IMR-90 (cell line): ENCODE results near the gene S100A1. TPM values are rescaled to one million over a fixed set of nuclear protein-coding genes. Genes with fewer than 3 reads are reported as not detected.
A peak's percentile ranks its signal among the peaks of the same experiment; 100 is the strongest.

Source experiments
- ATAC-seq: fragments of 200-7000 bp; cut with Tn5 transposase; 2 replicates; pipeline ENCODE4 v1.9.1; 2020; ENCODE audit warnings: low read depth, mild to moderate bottlenecking, moderate library complexity
- BruUV-seq: library from RNA; stranded (reverse); fragments of 400-500 nt; replicated peaks from 2 replicates; lab custom pipeline; 2021; lab: Mats Ljungman, UMichigan
- CTCF ChIA-PET: fragments of 300-600 bp; formaldehyde crosslinking; extraction: SDS; loops from one replicate; lab custom pipeline; 2021; ENCODE audit warnings: antibody characterized with exemption; lab: Yijun Ruan, JAX
- POLR2A ChIA-PET: fragments of 300-600 bp; sonication (Branson Sonifier 250); formaldehyde crosslinking; loops from one replicate; lab custom pipeline; 2022; ENCODE audit warnings: antibody characterized with exemption; ENCODE audit not compliant: unreplicated experiment; lab: Charles Lee
- DNase-seq: peaks from one replicate; pipeline ENCODE4 v3.0.0; 2013
- H2AFZ ChIP-seq: replicated peaks from 2 replicates; pipeline ENCODE3; 2013; ENCODE audit warnings: low read length, mild to moderate bottlenecking; ENCODE audit not compliant: poor library complexity
- H2AK5ac ChIP-seq: 2 replicates; pipeline ENCODE4 v1.6.1; 2013; ENCODE audit warnings: low read depth, low read length, inconsistent platforms
- H2AK9ac ChIP-seq: replicated peaks from 2 replicates; pipeline ENCODE3; 2013; ENCODE audit warnings: mild to moderate bottlenecking, low read depth, low read length, moderate library complexity; ENCODE audit not compliant: poor library complexity
- H2BK120ac ChIP-seq: 2 replicates; pipeline ENCODE4 v1.6.1; 2013; ENCODE audit warnings: low read depth, low read length, inconsistent platforms
- H2BK15ac ChIP-seq: 3 replicates; pipeline ENCODE4 v1.6.1; 2013; ENCODE audit warnings: low read depth, low read length, inconsistent platforms
- H2BK20ac ChIP-seq: 2 replicates; pipeline ENCODE4 v1.6.1; 2013; ENCODE audit warnings: low read depth, mild to moderate bottlenecking, inconsistent platforms, low read length, moderate library complexity
- H2BK5ac ChIP-seq: 2 replicates; pipeline ENCODE4 v1.6.1; 2013; ENCODE audit warnings: mild to moderate bottlenecking, low read depth, low read length, inconsistent platforms; ENCODE audit not compliant: poor library complexity, severe bottlenecking
- H3K14ac ChIP-seq: replicated peaks from 2 replicates; pipeline ENCODE4 v1.6.1; 2013; ENCODE audit warnings: low read depth, low read length, inconsistent platforms
- H3K18ac ChIP-seq: 2 replicates; pipeline ENCODE4 v1.6.1; 2013; ENCODE audit warnings: low read depth, low read length, control low read depth
- H3K23ac ChIP-seq: 2 replicates; pipeline ENCODE4 v1.6.1; 2013; ENCODE audit warnings: low read depth, low read length, inconsistent platforms
- H3K27ac ChIP-seq: 2 replicates; pipeline ENCODE4 v1.5.1; 2013; ENCODE audit warnings: mild to moderate bottlenecking, control low read depth, low read length; ENCODE audit not compliant: insufficient read depth
- H3K27me3 ChIP-seq: 2 replicates; pipeline ENCODE4 v1.6.1; 2013; ENCODE audit warnings: low read length; ENCODE audit not compliant: control insufficient read depth, insufficient read depth
- H3K36me3 ChIP-seq: 2 replicates; pipeline ENCODE4 v1.6.1; 2013; ENCODE audit warnings: low read length, mixed read lengths; ENCODE audit not compliant: control insufficient read depth, insufficient read depth
- H3K4ac ChIP-seq: 2 replicates; pipeline ENCODE4 v1.6.1; 2013; ENCODE audit warnings: low read depth, low read length, inconsistent platforms
- H3K4me1 ChIP-seq: 2 replicates; pipeline ENCODE4 v1.6.1; 2013; ENCODE audit warnings: low read length, mixed read lengths; ENCODE audit not compliant: control insufficient read depth, insufficient read depth
- H3K4me2 ChIP-seq: 2 replicates; pipeline ENCODE4 v1.6.1; 2013; ENCODE audit warnings: low read depth, mild to moderate bottlenecking, control low read depth, low read length, moderate library complexity
- H3K4me3 ChIP-seq: 2 replicates; pipeline ENCODE4 v1.5.1; 2013; ENCODE audit warnings: low read depth, mild to moderate bottlenecking, control low read depth, low read length, moderate library complexity; ENCODE audit not compliant: insufficient read depth
- H3K56ac ChIP-seq: 2 replicates; pipeline ENCODE4 v1.6.1; 2013; ENCODE audit warnings: low read length, inconsistent platforms; ENCODE audit not compliant: insufficient read depth; ENCODE audit errors: extremely low read depth
- H3K79me1 ChIP-seq, 2 experiments: 2 replicates each; pipeline ENCODE4 v1.6.1; 2013; ENCODE audit warnings: low read length in 2 of 2, inconsistent platforms in 1 of 2, low read depth in 1 of 2
- H3K9ac ChIP-seq: 2 replicates; pipeline ENCODE4 v1.6.1; 2013; ENCODE audit warnings: low read depth, low read length, control low read depth
- H3K9me1 ChIP-seq: 2 replicates; pipeline ENCODE4 v1.6.1; 2013; ENCODE audit warnings: low read length, inconsistent platforms; ENCODE audit not compliant: insufficient read depth
- H3K9me3 ChIP-seq: 2 replicates; pipeline ENCODE4 v1.6.1; 2013; ENCODE audit warnings: low read length; ENCODE audit not compliant: control insufficient read depth, insufficient read depth
- H4K20me1 ChIP-seq: 2 replicates; pipeline ENCODE4 v1.6.1; 2013; ENCODE audit warnings: low read length, inconsistent platforms; ENCODE audit not compliant: insufficient read depth
- H4K5ac ChIP-seq: 2 replicates; pipeline ENCODE4 v1.6.1; 2013; ENCODE audit warnings: mild to moderate bottlenecking, low read depth, low read length, control low read depth
- H4K8ac ChIP-seq, 2 experiments: 2 replicates each; pipeline ENCODE4 v1.6.1; 2013; ENCODE audit warnings: low read depth in 2 of 2, low read length in 2 of 2, control low read depth in 1 of 2, inconsistent platforms in 1 of 2
- H4K91ac ChIP-seq: 2 replicates; pipeline ENCODE4 v1.6.1; 2013; ENCODE audit warnings: low read depth, low read length, inconsistent platforms; ENCODE audit not compliant: insufficient read depth
- BHLHE40 ChIP-seq: fragments of 150-350 bp; IDR thresholded peaks from 2 replicates; pipeline ENCODE4 v1.6.1; 2016; ENCODE audit warnings: mild to moderate bottlenecking, low read depth, low read length
- MAZ ChIP-seq: IDR thresholded peaks from 2 replicates; pipeline ENCODE4 v1.6.1; 2012; ENCODE audit warnings: low read depth, mild to moderate bottlenecking, low read length, improper control_type of control experiment, moderate library complexity, borderline replicate concordance
- POLR2A ChIP-seq: IDR thresholded peaks from 2 replicates; pipeline ENCODE4 v1.6.1; 2012; ENCODE audit warnings: mild to moderate bottlenecking, low read depth, low read length
- RFX5 ChIP-seq: IDR thresholded peaks from 2 replicates; pipeline ENCODE4 v1.8.0; 2012; ENCODE audit warnings: low read depth, mild to moderate bottlenecking, low read length, moderate library complexity
- SMC3 ChIP-seq: fragments of 150-350 bp; IDR thresholded peaks from 2 replicates; pipeline ENCODE4 v1.6.1; 2016; ENCODE audit warnings: low read depth, mild to moderate bottlenecking, antibody characterized with exemption, low read length, moderate library complexity
- WGBS, 2 experiments: methylation state at CpG; one replicate each; pipeline versions ENCODE4 v1.1.5 to v1.1.7; 2013; ENCODE audit warnings: missing lambda C conversion rate in 2 of 2; ENCODE audit not compliant: insufficient read length in 1 of 2; ENCODE audit errors: extremely low coverage in 2 of 2; 5-methylcytosine and 5-hydroxymethylcytosine counted together
- dilution Hi-C: fragments of 300-500 bp; cut with HindIII; formaldehyde crosslinking; loops from one replicate; pipeline ENCODE4 v1.14.3; 2018; ENCODE audit warnings: low sequenced_read_pairs; ENCODE audit not compliant: unreplicated experiment
- in situ Hi-C: fragments of 300-500 bp; cut with MboI; formaldehyde crosslinking; loops from 3 replicates; pipeline ENCODE4 v1.14.3; 2019; ENCODE audit warnings: low sequenced_read_pairs, inconsistent platforms, mixed read lengths
- intact Hi-C: fragments of 100-400 bp; cut with micrococcal nuclease; formaldehyde crosslinking; loops from 2 replicates; pipeline ENCODE4 v1.10.0; 2022
- polyA plus RNA-seq, 3 experiments: library from polyadenylated mRNA; depleted of rRNA; stranded (reverse); fragments of >200 nt; gene quantifications; 2 replicates each; pipeline ENCODE4 v1.2.3, GENCODE V29; 2012; ENCODE audit warnings: low replicate concordance in 1 of 3
- total RNA-seq: library from RNA; depleted of rRNA; stranded (reverse); fragments of >200 nt; gene quantifications from 2 replicates; pipeline ENCODE4 v1.2.3, GENCODE V29; 2012
- TF ChIP-seq, protein P1 (sequence below): fragments of 150-350 bp; IDR thresholded peaks from 2 replicates; pipeline ENCODE4 v1.6.1; 2016; ENCODE audit warnings: low read depth, mild to moderate bottlenecking, low read length, moderate library complexity, borderline replicate concordance

S100A1 gene
- total and polyA plus RNA-seq, 2 of the 4 experiments (the other 2 are of a cell fraction), result 0.18 to 0.29 TPM

GRCh38 chr1:153592748-153593147 is 35.5 kb upstream of the S100A1 start:
- POLR2A ChIA-PET, result no interaction called here
- 0 out of 2 replicates have a peak, but pooled peaks cover 3% of the 10 kb centered on the region for H3K4me1 ChIP-seq
- TF ChIP-seq MAZ, result no peak
- TF ChIP-seq POLR2A, result no peak
- TF ChIP-seq RFX5, result no peak
- TF ChIP-seq, protein P1, sequence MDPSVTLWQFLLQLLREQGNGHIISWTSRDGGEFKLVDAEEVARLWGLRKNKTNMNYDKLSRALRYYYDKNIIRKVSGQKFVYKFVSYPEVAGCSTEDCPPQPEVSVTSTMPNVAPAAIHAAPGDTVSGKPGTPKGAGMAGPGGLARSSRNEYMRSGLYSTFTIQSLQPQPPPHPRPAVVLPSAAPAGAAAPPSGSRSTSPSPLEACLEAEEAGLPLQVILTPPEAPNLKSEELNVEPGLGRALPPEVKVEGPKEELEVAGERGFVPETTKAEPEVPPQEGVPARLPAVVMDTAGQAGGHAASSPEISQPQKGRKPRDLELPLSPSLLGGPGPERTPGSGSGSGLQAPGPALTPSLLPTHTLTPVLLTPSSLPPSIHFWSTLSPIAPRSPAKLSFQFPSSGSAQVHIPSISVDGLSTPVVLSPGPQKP, result no peak
- no peak for TF ChIP-seq SMC3
- TF ChIP-seq BHLHE40, result no peak
- H2BK15ac ChIP-seq, result no peak overlapping the region
- 0 out of 2 replicates have a peak overlapping the region, but pooled peaks have one; percentile 55 for H3K14ac ChIP-seq
- H3K23ac ChIP-seq, result no peak overlapping the region
- no peak overlapping the region for H2AFZ ChIP-seq
- H3K4me2 ChIP-seq, result no peak overlapping the region; the same call in 1 of the 2 replicates
- H3K18ac ChIP-seq, result no peak overlapping the region
- no peaks in the 10 kb centered on the region; the same call in 1 of the 2 replicates for H3K9me1 ChIP-seq
- no TSS peak for BruUV-seq
- H2AK9ac ChIP-seq, result no peak overlapping the region
- H3K27me3 ChIP-seq, result no peaks in the 10 kb centered on the region
- intact Hi-C loops, result no loop called here
- no peak overlapping the region for H3K56ac ChIP-seq
- H3K36me3 ChIP-seq, result no peaks in the 10 kb centered on the region
- DNase-seq, result no peak
- H2BK20ac ChIP-seq, result no peak overlapping the region
- CTCF ChIA-PET, result interaction anchor here (0.8 to 1.1 kb wide), 2 partner anchors 20 to 35 kb away, joined by 3 read pairs; partner anchors contain the start of gene S100A13
- H3K9ac ChIP-seq, result no peak overlapping the region; the same call in 1 of the 2 replicates
- no peak overlapping the region for H2BK120ac ChIP-seq
- in situ Hi-C loops, result no loop called here
- WGBS, 2 experiments, result 0% methylated on average over 1 of the region's 4 CpGs; no CpG with 5 or more reads in 1 of the 2 experiments
- no peak overlapping the region for H4K91ac ChIP-seq
- no peak overlapping the region for H2BK5ac ChIP-seq
- H4K8ac ChIP-seq, result no peak overlapping the region
- no peak overlapping the region for H3K4me3 ChIP-seq
- H3K9me3 ChIP-seq, result no peaks in the 10 kb centered on the region
- ATAC-seq, result 0 out of 2 replicates have a peak, but pooled peaks have one; percentile 47
- H2AK5ac ChIP-seq, result no peak overlapping the region
- peaks cover 0 to 5% of the 10 kb centered on the region in 2 experiments; a peak in 2 of 4 replicates for H3K79me1 ChIP-seq
- no peak overlapping the region for H3K4ac ChIP-seq
- no peak overlapping the region for H3K27ac ChIP-seq
- no peak overlapping the region for H4K5ac ChIP-seq
- H4K20me1 ChIP-seq, result no peaks in the 10 kb centered on the region
- dilution Hi-C loops, result no loop called here
